Effector CD4-positive, alpha-beta T cell (primary cell): ENCODE measurements around the gene SELENOO.

Experiments used
- DNase-seq: peaks from one replicate; pipeline ENCODE4 v3.0.0-alpha.2; 2020

SELENOO gene

DNA sequence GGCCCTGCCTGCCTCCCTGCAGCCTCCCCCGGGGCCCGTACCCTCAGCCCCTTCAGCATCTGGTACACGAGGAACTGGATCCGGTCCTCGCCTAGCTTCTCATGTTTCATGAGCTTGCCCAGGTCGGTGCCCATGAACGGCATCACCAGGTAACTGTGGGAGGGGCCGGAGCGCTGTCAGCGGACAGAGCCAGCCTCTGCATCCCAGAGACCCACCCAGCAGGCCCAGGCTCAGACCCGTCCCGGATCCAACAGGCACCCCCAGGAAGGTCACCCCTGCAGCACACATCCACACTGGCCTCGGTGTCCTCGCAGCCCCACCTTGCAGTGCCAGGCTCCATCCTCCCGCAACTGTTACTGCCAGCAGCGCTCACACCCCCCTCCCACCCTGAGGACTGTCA lies 56.2 kb downstream of the SELENOO start:
- DNase-seq, result no peak

DNA sequence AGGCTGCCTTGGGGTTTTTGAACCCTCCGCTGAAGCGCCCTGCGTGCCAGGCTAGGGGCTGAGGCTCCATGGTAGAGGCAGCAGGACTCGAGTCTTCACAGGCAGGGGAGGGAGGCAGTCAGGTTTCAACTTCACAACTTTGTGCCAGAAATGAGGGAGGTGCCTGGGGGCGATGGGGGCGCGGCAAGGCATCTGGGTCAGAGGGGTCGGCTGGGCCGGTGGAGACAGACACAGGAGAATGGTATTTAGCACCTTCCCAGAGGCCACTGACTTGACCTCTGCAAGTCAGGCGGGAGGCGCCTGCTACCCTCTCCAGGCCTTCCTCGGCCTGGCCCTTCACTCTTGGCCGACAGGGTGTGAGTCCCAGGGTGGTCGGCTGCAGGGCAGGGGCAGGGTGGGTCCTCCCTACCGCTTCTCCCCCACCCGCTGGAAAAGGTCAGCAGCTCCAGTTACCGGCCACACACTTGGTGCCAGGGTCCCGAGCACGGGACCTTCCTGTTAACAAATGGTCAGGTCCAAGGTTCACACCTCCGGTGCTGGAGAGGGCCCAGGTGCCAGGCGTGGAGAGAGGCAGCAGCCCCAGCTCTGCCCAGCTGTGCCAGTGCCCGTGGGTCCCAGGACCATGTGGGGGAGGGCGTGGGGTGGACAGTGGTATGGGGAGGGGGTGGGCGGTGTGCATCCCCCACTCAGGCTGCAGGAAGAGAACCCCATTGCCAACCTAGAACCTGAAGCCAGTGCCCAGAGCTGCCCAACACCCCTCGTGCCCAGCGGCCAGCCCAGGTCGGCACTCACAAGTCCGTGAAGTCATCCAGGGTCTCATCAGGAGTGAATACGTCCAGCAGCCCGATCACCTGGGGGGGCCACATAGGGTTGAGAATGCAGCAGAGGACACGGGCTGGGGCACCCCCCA lies 56.9 kb downstream of the SELENOO start:
- DNase-seq, result no peak

DNA sequence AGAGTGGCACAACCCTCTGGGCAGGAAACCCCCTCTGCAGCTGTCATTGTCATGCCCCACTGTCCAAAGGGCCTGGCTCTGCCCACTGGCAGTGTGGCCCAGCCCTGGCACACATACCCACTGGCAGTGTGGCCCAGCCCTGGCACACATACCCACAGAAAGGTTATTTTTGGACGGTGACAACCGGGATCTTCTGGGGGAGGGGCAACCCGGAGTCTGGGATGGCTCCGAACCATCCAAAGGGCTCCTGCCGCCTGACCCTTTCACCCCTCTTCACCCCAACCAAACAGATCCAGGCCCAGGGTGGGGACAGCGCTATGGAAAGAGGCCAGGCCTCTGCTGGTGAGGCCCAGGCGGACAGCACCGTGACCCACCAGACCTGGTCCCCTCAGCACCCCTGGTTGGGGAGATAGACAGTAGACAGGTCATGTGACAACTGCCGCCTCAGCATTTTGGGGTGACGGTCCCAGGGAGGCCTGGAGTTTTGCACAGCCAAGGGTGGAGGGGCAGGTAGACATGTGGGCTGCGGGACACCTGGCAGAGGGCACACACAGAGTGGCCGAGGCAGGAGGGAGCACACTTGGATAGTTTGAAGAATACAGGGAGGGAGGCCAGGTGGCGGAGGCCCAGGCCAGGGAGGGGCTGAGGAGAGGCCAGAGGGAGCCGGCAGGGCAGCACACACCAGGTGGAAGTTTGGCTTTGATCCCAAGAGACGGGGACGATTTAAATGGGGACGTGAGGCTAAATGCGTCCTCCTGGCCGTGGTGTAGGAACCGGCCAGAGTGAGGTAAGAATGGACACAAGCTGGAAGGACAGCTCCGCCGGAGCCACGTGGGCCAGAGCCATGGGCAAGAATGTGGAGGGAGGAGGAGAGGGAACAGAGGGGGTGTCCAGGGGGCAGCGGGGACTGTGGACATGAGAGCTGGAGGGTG lies 57.8 kb downstream of the SELENOO start:
- DNase-seq, result no peak

DNA sequence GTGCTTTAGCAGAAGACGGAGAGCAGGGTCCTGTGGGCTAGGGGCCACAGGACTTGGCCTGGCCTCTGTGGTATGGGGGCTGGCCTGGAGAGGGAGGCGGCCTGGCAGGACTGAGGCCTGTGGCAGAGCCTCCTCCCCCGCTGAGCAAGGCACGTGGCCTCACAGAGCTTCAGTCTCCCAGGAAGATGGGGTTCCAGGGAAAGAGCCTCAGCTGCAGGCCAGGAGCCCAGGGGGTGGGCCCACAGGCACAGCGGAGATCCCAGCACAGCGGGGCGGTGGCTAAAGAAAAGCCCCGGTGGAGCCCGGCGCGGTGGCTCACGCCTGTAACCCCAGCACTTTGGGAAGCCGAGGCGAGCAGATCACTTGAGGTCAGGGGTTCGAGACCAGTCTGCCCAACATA lies 58.5 kb downstream of the SELENOO start:
- no peak for DNase-seq

DNA sequence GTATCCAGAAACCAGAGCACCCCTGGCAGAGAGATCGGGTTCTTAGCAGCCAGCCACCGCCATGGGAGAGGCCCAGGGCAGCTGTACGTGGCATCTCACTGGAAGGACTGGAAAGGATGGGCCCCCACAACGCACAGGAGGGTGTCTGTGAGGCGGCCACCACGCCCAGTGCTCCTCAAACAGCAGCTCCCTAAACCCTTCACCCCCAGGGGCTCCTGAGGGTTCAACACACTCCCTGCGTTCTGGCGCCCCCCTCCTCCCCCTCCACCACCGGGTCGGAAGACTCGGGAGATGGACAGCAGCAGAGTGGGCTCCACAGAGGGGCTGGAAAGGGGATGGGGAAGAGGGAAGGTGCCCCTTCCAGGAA lies 59.6 kb downstream of the SELENOO start:
- no peak for DNase-seq

DNA sequence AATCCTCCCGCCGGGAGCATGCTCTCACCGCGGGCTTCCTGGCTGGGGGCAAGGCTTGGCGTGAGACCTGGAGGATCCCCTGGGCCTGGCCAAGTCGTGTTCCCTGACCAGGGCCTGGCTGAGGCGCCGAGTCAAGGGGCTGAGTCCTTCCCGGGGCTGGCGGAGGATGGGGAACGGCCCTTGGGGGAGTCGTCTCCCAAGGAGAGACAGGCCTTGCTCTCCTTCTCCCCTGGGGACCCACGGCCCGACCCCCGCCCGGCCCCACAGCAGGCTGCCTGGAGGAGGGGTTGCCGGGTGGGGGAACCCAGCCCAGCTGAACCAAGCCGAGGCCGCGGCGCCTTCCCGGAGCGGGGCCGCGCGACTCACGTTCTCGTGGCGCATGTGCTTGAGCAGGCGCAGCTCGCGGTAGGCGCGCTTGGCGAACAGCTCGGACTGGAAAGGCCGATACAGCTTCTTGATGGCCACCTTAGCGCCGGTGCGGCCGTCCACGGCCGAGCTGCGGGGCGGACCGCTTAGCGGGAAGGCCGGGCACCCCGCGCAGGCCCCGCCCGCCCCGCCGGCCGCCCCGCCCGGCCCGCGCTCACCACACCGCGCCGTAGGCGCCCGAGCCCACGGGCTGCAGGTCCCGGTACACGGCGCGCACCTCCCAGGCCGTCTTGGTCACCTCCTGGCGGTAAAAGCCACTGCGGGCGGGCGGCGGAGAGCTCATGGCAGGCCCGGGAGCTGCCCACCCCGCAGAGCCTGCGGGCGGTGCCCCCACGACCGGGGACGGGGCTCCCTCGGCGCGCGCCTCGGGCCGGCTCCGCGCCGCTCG lies 60.2 kb downstream of the SELENOO start:
- no peak for DNase-seq

DNA sequence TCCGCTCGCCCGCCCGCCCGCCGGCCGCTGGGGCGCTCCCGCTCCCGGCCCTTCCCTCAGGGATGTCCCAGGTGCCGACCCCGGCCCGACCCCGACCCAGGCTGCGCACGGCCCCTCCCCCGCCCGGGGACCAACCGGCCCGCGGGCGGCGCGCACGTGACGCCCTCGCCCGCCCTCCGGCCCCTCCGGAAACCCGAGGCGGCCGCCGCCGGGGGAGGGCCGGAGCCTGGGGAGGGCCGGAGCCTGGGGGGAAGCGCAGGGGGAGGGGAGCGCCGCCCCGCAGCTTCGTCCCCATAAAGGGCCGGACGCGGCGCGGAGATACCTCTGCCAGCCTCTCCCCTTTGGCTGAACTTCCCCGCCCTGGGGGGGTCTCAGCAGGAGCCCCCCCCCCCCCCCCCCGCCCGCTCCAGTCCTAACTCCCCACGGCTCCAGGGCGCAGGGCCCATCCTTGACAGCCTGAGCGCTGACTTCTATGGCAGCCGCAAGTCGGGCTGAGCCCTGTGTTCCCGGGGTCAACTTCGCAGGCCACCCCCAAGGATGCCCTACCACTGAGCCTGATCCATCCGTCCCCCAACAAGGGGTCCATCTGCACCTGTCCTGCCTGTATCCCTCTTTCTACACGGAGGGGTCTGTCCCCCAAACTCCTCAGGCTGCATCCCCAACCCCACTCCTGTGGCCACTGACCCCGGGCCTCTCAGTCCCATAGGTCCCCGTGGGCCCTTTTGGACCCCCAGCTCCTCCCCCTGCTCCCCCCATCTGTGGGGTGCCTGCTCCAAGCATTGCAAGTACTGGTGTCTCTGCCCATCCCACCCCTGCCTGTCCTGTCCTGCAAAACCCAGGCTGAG lies 61.0 kb downstream of the SELENOO start, which contains the start of gene MAPK12:
TSS of gene MAPK12 (minus strand) at position 69 of the 845 bp plus-strand sequence. CDS start 174 bp downstream, outside the sequence.
- DNase-seq, result no peak

DNA sequence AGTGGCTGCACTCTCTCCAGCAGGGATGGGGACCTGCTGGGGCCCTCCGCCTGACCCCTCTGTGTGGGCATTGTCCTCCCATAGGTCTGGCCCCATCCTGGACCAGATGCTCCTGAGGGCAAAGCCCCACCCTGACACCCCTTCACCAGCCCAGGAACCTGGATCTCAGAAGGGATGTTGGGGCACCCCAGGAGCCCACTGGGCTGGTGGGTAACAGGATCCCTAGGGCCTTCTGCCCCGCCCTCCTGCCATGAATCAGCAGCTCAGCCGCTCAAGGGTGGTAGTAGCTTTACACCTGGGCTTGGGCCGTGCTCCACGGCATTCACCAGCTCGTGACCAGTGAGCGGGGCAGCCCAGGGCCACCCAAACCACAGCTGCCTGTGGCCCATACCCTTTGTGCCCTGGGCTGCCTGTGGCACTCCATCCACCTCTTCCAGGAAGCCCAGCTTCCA lies 61.7 kb downstream of the SELENOO start:
- DNase-seq, result no peak

DNA sequence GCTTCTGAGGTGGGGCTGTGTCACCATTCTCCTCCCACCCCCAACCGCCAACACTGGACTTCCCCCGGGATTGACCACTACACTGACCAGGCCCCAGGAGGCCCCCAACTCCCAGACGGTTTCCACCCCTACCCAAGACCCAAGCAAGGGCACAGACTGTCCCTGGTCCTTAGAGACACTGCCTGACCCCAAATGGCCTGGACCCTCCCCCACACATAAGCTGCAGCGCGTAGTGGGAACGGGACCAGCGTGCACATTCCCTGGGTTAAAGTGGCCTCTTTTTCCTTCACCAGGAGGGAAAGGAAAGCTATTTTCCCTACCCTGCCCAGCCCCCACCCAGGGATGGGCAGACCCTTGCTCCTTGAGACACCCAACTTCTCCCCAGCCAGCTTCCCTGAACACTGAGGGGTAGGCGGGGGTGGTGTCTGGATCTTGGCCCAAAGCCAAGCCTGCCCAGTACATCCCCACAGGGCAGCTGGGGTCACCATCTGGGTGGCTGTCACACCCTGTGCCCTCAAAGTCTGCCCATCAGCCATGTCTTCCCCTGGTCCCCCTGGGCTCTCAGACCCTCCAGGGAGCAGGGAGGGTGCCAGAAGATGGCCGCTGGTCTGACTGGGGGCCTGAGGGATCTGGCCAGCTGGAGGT lies 62.3 kb downstream of the SELENOO start:
- DNase-seq, result no peak

DNA sequence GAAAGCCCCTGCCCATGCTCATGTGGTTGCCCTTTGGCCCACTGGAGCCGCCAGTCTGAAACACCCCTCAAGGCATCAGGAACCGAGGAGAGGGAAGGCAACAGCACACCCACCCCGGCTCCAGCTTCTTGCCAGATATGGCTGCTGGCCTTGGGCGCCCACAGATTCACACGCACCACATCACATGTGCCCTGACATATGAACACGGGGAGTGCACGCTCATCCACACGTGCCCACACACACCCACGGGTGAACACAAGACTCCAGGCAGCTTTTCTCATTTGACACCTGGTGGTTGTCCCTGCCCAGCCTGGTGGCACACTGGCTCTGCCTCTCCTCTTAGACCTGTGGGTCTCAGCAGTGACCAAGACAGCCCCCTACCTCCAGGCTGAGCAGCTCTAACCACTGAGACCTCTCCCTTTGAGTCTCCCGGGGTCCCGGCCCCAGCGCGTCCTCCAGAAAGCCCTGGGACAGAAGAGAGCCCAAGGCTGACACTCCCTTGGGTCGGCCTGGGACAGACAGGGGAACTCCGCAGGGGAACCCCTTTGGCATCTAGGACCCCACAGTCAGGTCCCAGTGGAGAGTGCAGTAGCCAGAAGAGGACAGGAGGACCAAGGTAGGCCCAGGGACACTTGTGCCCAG lies 63.4 kb downstream of the SELENOO start:
- DNase-seq, result no peak

DNA sequence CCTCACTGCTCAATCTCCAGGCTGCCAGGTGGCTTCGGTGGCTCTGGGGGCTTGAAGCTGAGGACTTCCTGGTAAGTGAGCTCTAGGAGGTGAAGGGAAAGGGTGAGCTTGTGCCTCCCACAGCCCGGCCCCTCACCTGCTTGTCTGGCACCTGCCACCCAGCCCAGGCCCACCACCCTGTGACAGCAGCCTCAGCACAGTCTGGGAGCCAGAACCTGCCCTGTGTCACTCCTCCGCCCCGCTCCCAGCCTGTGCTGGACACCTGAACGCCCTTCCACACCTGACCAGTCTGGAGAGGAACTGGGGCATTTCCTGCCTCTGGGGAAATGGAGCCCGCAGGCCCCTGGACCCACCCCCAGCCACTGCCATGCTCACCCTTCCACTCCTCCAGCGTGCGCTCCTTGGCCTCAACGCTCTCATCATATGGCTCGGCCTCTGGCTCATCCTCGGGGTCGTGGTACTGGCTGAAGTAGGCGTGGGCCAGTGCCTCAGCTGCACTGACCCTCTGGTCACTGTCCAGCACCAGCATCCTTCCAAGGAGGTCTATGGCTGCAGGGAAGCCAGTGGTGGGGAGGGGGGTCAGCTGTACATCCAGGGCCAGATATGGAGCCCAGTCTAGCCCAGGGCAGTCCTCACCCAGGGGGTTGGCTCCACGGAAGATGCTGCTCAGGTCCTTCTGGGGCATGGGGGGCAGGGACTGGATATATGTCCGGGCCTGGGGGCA lies 64.3 kb downstream of the SELENOO start:
- no peak for DNase-seq

DNA sequence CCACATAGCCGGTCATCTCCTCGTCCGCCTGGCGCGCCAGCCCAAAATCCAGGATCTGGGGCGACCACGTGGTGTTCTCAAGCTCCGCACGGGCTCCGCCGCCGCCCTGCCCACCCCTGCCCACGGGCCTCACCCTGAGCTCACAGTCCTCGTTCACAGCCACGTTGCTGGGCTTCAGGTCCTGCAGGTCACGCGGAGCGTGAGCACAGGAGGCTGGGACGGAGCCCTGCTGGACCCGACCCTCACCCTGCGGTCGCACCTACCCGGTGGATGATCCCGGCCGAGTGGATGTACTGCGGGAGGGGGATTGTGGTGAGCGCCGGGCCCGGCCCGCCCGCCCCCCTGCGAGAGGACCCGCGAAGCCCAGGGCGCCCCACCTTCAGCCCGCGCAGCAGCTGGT lies 66.2 kb downstream of the SELENOO start:
- no peak for DNase-seq
